NCI-H1417 treated with DMSO at 0.1 percent for 48 hours (cell line): ENCODE data around the gene ADARB2.

Experiments
- DNase-seq: peaks from one replicate; lab custom pipeline; 2025; lab: John Stamatoyannopoulos, UW

Gene ADARB2

GRCh38 chr10:1570416-1571051 lies 166.8 kb downstream of the ADARB2 start:
- DNase-seq: no peak

- no peak for DNase-seq
Observed at GRCh38 chr10:1569208-1569607, 168.1 kb downstream of the ADARB2 start.

GRCh38 chr10:1567742-1568495 lies 169.4 kb downstream of the ADARB2 start:
- DNase-seq: no peak

GRCh38 chr10:1567152-1567551 lies 170.2 kb downstream of the ADARB2 start:
- DNase-seq: no peak

- no peak for DNase-seq
Observed at GRCh38 chr10:1564791-1565190, 172.5 kb downstream of the ADARB2 start.

- DNase-seq: no peak
Observed at GRCh38 chr10:1563028-1563427, 174.3 kb downstream of the ADARB2 start.

- DNase-seq: no peak
Observed at GRCh38 chr10:1561731-1562337, 175.5 kb downstream of the ADARB2 start.

- no peak for DNase-seq
Observed at GRCh38 chr10:1560535-1561192, 176.7 kb downstream of the ADARB2 start.

GRCh38 chr10:1559761-1560160 lies 177.6 kb downstream of the ADARB2 start:
- DNase-seq: no peak

GRCh38 chr10:1559311-1559710 lies 178.0 kb downstream of the ADARB2 start:
- no peak for DNase-seq

GRCh38 chr10:1558906-1559305 lies 178.4 kb downstream of the ADARB2 start:
- DNase-seq: no peak

- no peak for DNase-seq
Observed at GRCh38 chr10:1557081-1557480, 180.2 kb downstream of the ADARB2 start.

GRCh38 chr10:1556496-1556895 lies 180.8 kb downstream of the ADARB2 start:
- DNase-seq: no peak

GRCh38 chr10:1553951-1554350 lies 183.4 kb downstream of the ADARB2 start:
- no peak for DNase-seq

- DNase-seq: no peak
Observed at GRCh38 chr10:1552881-1553670, 184.2 kb downstream of the ADARB2 start.

GRCh38 chr10:1552406-1552805 lies 184.9 kb downstream of the ADARB2 start:
- DNase-seq: no peak

GRCh38 chr10:1551636-1552338 lies 185.5 kb downstream of the ADARB2 start:
- DNase-seq: no peak

- DNase-seq: no peak
Observed at GRCh38 chr10:1550616-1551015, 186.7 kb downstream of the ADARB2 start.

GRCh38 chr10:1550291-1550595 lies 187.1 kb downstream of the ADARB2 start:
- DNase-seq: no peak

- DNase-seq: no peak
Observed at GRCh38 chr10:1549591-1550290, 187.6 kb downstream of the ADARB2 start.

GRCh38 chr10:1548596-1548995 lies 188.7 kb downstream of the ADARB2 start:
- no peak for DNase-seq
